Heart left ventricle (tissue), 13 donors: Measurements from ENCODE around the gene VAT1L.

Source experiments
- POLR2A ChIP-seq, 2 donors: fragments of 450-650 bp; IDR thresholded peaks; one replicate each; pipeline ENCODE4 v1.6.1; 2017; ENCODE audit warnings: antibody characterized with exemption in 2 of 2, mild to moderate bottlenecking in 2 of 2, moderate library complexity in 2 of 2
- TF ChIP-seq, protein P1 (sequence below), 12 donors: fragments of 200-600 bp; sonication (generic) in 4 of 12; IDR thresholded peaks; one replicate each; pipeline versions ENCODE4 v1.5.0 to v1.8.0; 2018 to 2022; ENCODE audit warnings: antibody characterized with exemption in 12 of 12, mild to moderate bottlenecking in 5 of 12
- donor health status: ischemic (EF 13 %, LVEDD 7.1; RV severe dilation, severe dysfunction).
- donor health status: DM: no; HTN: yes; CAD: no.
- donor health status: DM: no; HTN: no; CAD: no.
- donor health status: ischemic (EF 25% LVEDD 6.9; RV normal size, moderate dysfunction).
- donor health status: ischemic (EF 25% LVEDD 5.7; RV mildly dilated, moderate dysfunction).
- donor health status: ischemic (EF 35%, LVEDD 5.7; RV mildly dilated, moderate dysfunction).
- donor health status: nonischemic (EF 11% LVEDD 7.7; RV severe dilation, severe dysfunction).
- donor health status: DM: yes; HTN: yes; CAD: no.
- donor health status: PGD.
- donor health status: ischemic (EF 29% LVEDD 5.4; RV normal size, mild dysfunction).
- donor health status: nonischemic (EF 23%, LVEDD 6.1; RV moderate dilation, normal function).

DNA sequence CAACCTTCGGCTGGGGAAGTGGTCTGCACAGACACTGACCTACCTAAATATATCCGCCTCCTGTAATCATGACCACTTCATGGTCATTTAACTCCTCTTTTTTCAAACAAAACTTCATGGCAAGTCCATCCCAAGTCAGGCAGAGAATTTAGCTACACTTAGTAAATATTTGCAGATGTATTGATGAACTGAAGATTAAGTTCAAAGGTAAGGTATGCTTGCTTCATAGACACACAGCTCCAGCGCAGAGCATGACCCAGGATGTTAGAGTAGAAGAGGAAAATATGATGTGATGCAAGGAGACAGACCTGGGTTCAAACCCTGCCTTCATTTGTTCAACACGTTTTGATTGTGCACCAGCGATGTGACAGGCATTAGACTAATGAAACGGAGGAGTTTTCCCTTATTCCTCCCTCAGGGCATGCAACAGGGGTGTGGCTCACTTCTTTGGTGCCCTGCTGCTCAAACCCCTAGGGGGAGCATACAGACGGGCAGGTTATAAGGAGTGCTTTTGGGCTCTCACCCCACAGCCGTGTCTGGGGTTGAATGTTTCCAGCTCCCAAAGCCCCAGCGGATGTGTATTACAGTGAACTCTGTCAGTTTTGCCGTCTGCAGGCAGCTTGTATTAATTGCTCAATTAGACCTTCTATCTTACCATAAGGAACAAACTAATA, 210.1 kb downstream of the VAT1L start:
- TF ChIP-seq, protein P1, sequence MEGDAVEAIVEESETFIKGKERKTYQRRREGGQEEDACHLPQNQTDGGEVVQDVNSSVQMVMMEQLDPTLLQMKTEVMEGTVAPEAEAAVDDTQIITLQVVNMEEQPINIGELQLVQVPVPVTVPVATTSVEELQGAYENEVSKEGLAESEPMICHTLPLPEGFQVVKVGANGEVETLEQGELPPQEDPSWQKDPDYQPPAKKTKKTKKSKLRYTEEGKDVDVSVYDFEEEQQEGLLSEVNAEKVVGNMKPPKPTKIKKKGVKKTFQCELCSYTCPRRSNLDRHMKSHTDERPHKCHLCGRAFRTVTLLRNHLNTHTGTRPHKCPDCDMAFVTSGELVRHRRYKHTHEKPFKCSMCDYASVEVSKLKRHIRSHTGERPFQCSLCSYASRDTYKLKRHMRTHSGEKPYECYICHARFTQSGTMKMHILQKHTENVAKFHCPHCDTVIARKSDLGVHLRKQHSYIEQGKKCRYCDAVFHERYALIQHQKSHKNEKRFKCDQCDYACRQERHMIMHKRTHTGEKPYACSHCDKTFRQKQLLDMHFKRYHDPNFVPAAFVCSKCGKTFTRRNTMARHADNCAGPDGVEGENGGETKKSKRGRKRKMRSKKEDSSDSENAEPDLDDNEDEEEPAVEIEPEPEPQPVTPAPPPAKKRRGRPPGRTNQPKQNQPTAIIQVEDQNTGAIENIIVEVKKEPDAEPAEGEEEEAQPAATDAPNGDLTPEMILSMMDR (IDR thresholded peaks at IDR 0.05) = no peak
- no peak for TF ChIP-seq POLR2A (IDR thresholded peaks at IDR 0.05)
